Heart right ventricle (tissue), 16 donors: Measurements from ENCODE around the gene NAXD. TPM values are rescaled to one million over a fixed set of nuclear protein-coding genes. Genes with fewer than 3 reads are reported as not detected.

Experiments
- ATAC-seq, 8 donors: fragments of 200-7000 bp; cut with Tn5 transposase; one replicate each; pipeline ENCODE4 v1.9.1; 2020; ENCODE audit warnings: mild to moderate bottlenecking in 8 of 8, moderate library complexity in 8 of 8, moderate number of reproducible peaks in 1 of 8
- DNase-seq, 2 donors: peaks; one replicate each; pipeline ENCODE4 v3.0.0-alpha.2; 2020
- H3K27ac ChIP-seq, 10 donors: fragments of 200-600 bp; sonication (generic) in 2 of 10; one replicate each; pipeline versions ENCODE4 v1.5.0 to v1.8.0; 2020 to 2022; ENCODE audit warnings: mild to moderate bottlenecking in 3 of 10
- H3K27me3 ChIP-seq, 7 donors: fragments of 200-600 bp; one replicate each; pipeline ENCODE4 v1.8.0; 2021 to 2022; ENCODE audit warnings: mild to moderate bottlenecking in 2 of 7
- H3K36me3 ChIP-seq, 9 donors: fragments of 200-600 bp; sonication (generic) in 1 of 9; one replicate each; pipeline versions ENCODE4 v1.5.0 to v1.8.0; 2020 to 2022; ENCODE audit warnings: mild to moderate bottlenecking in 2 of 9
- H3K4me1 ChIP-seq, 9 donors: fragments of 200-600 bp; sonication (generic) in 1 of 9; one replicate each; pipeline versions ENCODE4 v1.5.0 to v1.8.0; 2020 to 2022; ENCODE audit warnings: mild to moderate bottlenecking in 4 of 9
- H3K4me3 ChIP-seq, 10 donors: fragments of 200-600 bp; sonication (generic) in 2 of 10; one replicate each; pipeline versions ENCODE4 v1.5.0 to v1.8.0; 2020 to 2022; ENCODE audit warnings: mild to moderate bottlenecking in 7 of 10, moderate library complexity in 2 of 10
- H3K9me3 ChIP-seq, 11 donors: fragments of 200-600 bp in 10 of 11; sonication (generic) in 2 of 11; one replicate each; pipeline versions ENCODE4 v1.5.0 to v1.8.0; 2013 to 2022; ENCODE audit warnings: mild to moderate bottlenecking in 2 of 11, control low read depth in 1 of 11, moderate library complexity in 1 of 11
- CTCF ChIP-seq, 9 donors: fragments of 200-600 bp; sonication (generic) in 2 of 9; IDR thresholded peaks; one replicate each; pipeline versions ENCODE4 v1.5.0 to v1.8.0; 2021 to 2022; ENCODE audit warnings: antibody characterized with exemption in 9 of 9, mild to moderate bottlenecking in 5 of 9, moderate library complexity in 1 of 9
- WGBS, 2 donors: extraction: QIAGEN DNeasy Blood & Tissue Kit; methylation state at CpG; one replicate each; pipeline ENCODE4 v1.1.7; 2013; ENCODE audit warnings: inconsistent platforms in 1 of 2; 5-methylcytosine and 5-hydroxymethylcytosine counted together
- intact Hi-C, 10 donors: fragments of 100-400 bp; cut with DNase I; formaldehyde crosslinking; loops; one replicate each; pipeline versions ENCODE4 v1.11.1 to v1.14.2; 2022
- polyA plus RNA-seq, 2 donors: library from polyadenylated mRNA; stranded (reverse); fragments of 200-250 nt; gene quantifications; one replicate each; pipeline ENCODE4 v1.2.3, GENCODE V29; 2013
- total RNA-seq, 10 donors: library from RNA; stranded (reverse); fragmentation: NEBNext Ultra II Directional in 3 of 10; extraction: Animal tissue kit (Norgen Biotek cat#: 25700) in 3 of 10; gene quantifications; one replicate each; pipeline versions ENCODE4 v1.2.1 to v1.2.4, GENCODE V29; 2021 to 2023
- donor health status: Arrhythmogenic right ventricular cardiomyopathy.
- donor health status: ischemic (EF 13 %, LVEDD 7.1; RV severe dilation, severe dysfunction).
- donor health status: healthy with polysubstance abuse.
- donor health status: DM: no; HTN: yes; CAD: no.
- donor health status: DM: no; HTN: no; CAD: no.
- donor health status: ischemic (EF 25% LVEDD 6.9; RV normal size, moderate dysfunction).
- donor health status: ischemic (EF 25% LVEDD 5.7; RV mildly dilated, moderate dysfunction).
- donor health status: healthy.
- donor health status: DM: yes; HTN: yes; CAD: no.
- donor health status: Ischemic cardiomyopathy.
- donor health status: ischemic (EF 35%, LVEDD 5.7; RV mildly dilated, moderate dysfunction).
- donor health status: nonischemic (EF 11% LVEDD 7.7; RV severe dilation, severe dysfunction).
- donor health status: DM: yes; HTN: yes; CAD: no.
- donor health status: PGD.
- donor health status: ischemic (EF 29% LVEDD 5.4; RV normal size, mild dysfunction).
- donor health status: nonischemic (EF 23%, LVEDD 6.1; RV moderate dilation, normal function).

The NAXD gene
- total and polyA plus RNA-seq, 12 donors, result 22.1 to 43.4 (median 27.8) TPM

GRCh38 chr13:110651271-110651670 is 35.9 kb downstream of the NAXD start:
- no peak for TF ChIP-seq CTCF (IDR thresholded peaks at IDR 0.05)
- ATAC-seq (no peak), DNase-seq (no peak)
- 92 to 93% methylated on average over 14 of the region's 14 CpGs for WGBS, 2 donors
- H3K9me3 ChIP-seq, result no peaks in the 10 kb centered on the region
- no peaks in the 10 kb centered on the region for H3K27me3 ChIP-seq
- H3K27ac ChIP-seq, result no peak overlapping the region
- peaks cover 0 to 80% (median 0%) of the 10 kb centered on the region in 9 donors for H3K36me3 ChIP-seq
- no peak overlapping the region for H3K4me3 ChIP-seq
- H3K4me1 ChIP-seq, result peaks cover 0 to 5% (median 0%) of the 10 kb centered on the region in 9 donors
- intact Hi-C loops, result no loop called here

GRCh38 chr13:110651726-110652230 is 36.4 kb downstream of the NAXD start:
- Histone ChIP-seq H3K4me1 (peaks cover 0 to 5% (median 0%) of the 10 kb centered on the region in 9 donors), H3K4me3 (no peak overlapping the region), H3K27ac (no peak overlapping the region), H3K9me3 (no peaks in the 10 kb centered on the region), H3K36me3 (peaks cover 0 to 76% (median 0%) of the 10 kb centered on the region in 9 donors), H3K27me3 (no peaks in the 10 kb centered on the region)
- no peak for ATAC-seq
- WGBS, 2 donors, result 90 to 95% methylated on average over 16 of the region's 16 CpGs
- intact Hi-C loops, result no loop called here
- DNase-seq, result no peak
- TF ChIP-seq CTCF (IDR thresholded peaks at IDR 0.05), result no peak

GRCh38 chr13:110652231-110652730 is 36.9 kb downstream of the NAXD start:
- H3K9me3 ChIP-seq, result no peaks in the 10 kb centered on the region
- H3K4me1 ChIP-seq, result peaks cover 0 to 5% (median 0%) of the 10 kb centered on the region in 9 donors
- H3K36me3 ChIP-seq, result peaks cover 0 to 72% (median 0%) of the 10 kb centered on the region in 9 donors
- 91 to 96% methylated on average over 10 of the region's 10 CpGs for WGBS, 2 donors
- no peak overlapping the region for H3K27ac ChIP-seq
- no peak for TF ChIP-seq CTCF (IDR thresholded peaks at IDR 0.05)
- no peak overlapping the region for H3K4me3 ChIP-seq
- H3K27me3 ChIP-seq, result no peaks in the 10 kb centered on the region
- DNase-seq, result no peak
- no peak for ATAC-seq
- intact Hi-C loops, result no loop called here

GRCh38 chr13:110652764-110653163 is 37.4 kb downstream of the NAXD start:
- no peak for ATAC-seq
- TF ChIP-seq CTCF (IDR thresholded peaks at IDR 0.05), result no peak
- Histone ChIP-seq H3K27me3 (no peaks in the 10 kb centered on the region), H3K4me1 (peaks cover 0 to 8% (median 0%) of the 10 kb centered on the region in 9 donors), H3K27ac (no peak overlapping the region), H3K4me3 (no peak overlapping the region), H3K36me3 (peaks cover 0 to 77% (median 0%) of the 10 kb centered on the region in 9 donors), H3K9me3 (peaks cover 0 to 3% (median 0%) of the 10 kb centered on the region in 11 donors)
- intact Hi-C loops, result no loop called here
- WGBS, 2 donors, result 86 to 87% methylated on average over 10 of the region's 10 CpGs
- no peak for DNase-seq
